HepG2 (cell line): ENCODE measurements around the gene HOTAIR. TPM values are rescaled to one million over a fixed set of nuclear protein-coding genes. Genes with fewer than 3 reads are reported as not detected.

Experiments used
- ATAC-seq: fragments of 200-7000 bp; cut with Tn5 transposase; 3 replicates; pipeline ENCODE4 v1.9.1; 2020; ENCODE audit warnings: mild to moderate bottlenecking, moderate library complexity
- BruUV-seq: library from RNA; stranded (reverse); fragments of 400-500 nt; replicated peaks from 2 replicates; lab custom pipeline; 2021; lab: Mats Ljungman, UMichigan
- CTCF ChIA-PET: fragments of 300-600 bp; formaldehyde crosslinking; extraction: SDS; loops from one replicate; lab custom pipeline; 2021; ENCODE audit warnings: low total read pairs, inconsistent platforms, low intra/inter-chr PET ratio; lab: Yijun Ruan, JAX
- POLR2A ChIA-PET: fragments of 350-600 bp; sonication (Branson Sonifier 250); formaldehyde crosslinking; loops from one replicate; lab custom pipeline; 2020; ENCODE audit warnings: antibody characterized with exemption, inconsistent platforms; lab: Yijun Ruan, JAX
- DNase-seq: peaks from one replicate; pipeline ENCODE4 v3.0.0-alpha.2; 2015; ENCODE audit warnings: low spot score
- FAIRE-seq: peaks from 3 replicates; lab custom pipeline; 2011; peaks lifted over from hg19 to GRCh38; lab: Jason Lieb, UNC
- H2AFZ ChIP-seq: one replicate; pipeline ENCODE4 v1.6.1; 2011; ENCODE audit warnings: low read length, inconsistent platforms
- H3K27ac ChIP-seq: fragments of 300-600 bp; 3 replicates; pipeline ENCODE4 v1.8.0; 2011; ENCODE audit warnings: mixed run types, mild to moderate bottlenecking, mixed read lengths, low read length, inconsistent platforms; ENCODE audit not compliant: insufficient read depth; ENCODE audit errors: extremely low read length
- H3K27me3 ChIP-seq, 2 experiments: fragments of 200-600 bp in 1 of 2; 2 replicates in 1 of 2; 3 replicates in 1 of 2; pipeline versions ENCODE4 v1.6.0 to v1.8.0; 2011; ENCODE audit warnings: low read length in 2 of 2, mild to moderate bottlenecking in 2 of 2, moderate library complexity in 2 of 2, inconsistent platforms in 1 of 2; ENCODE audit not compliant: insufficient read depth in 2 of 2, control insufficient read depth in 1 of 2
- H3K36me3 ChIP-seq, 2 experiments: fragments of 200-600 bp in 1 of 2; replicated peaks in 1 of 2; 2 replicates in 1 of 2; 3 replicates in 1 of 2; pipeline versions ENCODE4 v1.5.1 to v1.8.0; 2011; ENCODE audit warnings: low read length in 2 of 2, inconsistent platforms in 1 of 2; ENCODE audit not compliant: insufficient read depth in 2 of 2, control insufficient read depth in 1 of 2
- H3K4me1 ChIP-seq: 2 replicates; pipeline ENCODE4 v1.5.1; 2012; ENCODE audit warnings: low read length, inconsistent platforms; ENCODE audit not compliant: insufficient read depth
- H3K4me2 ChIP-seq: 2 replicates; pipeline ENCODE4 v1.6.0; 2011; ENCODE audit warnings: low read depth, low read length, inconsistent platforms
- H3K4me3 ChIP-seq, 3 experiments: fragments of 200-600 bp in 1 of 3; sonication (generic), shearing (Covaris generic) in 1 of 3; replicated peaks in 1 of 3; 2 replicates each; pipeline ENCODE4 v1.5.1; 2011 to 2016; ENCODE audit warnings: low read length in 3 of 3, inconsistent platforms in 2 of 3, low read depth in 2 of 3, mild to moderate bottlenecking in 2 of 3, control low read depth in 1 of 3, mixed read lengths in 1 of 3; ENCODE audit not compliant: insufficient read depth in 1 of 3
- H3K79me2 ChIP-seq: one replicate; pipeline ENCODE4 v1.6.1; 2011; ENCODE audit warnings: low read length, inconsistent platforms; ENCODE audit not compliant: insufficient read depth
- H3K9ac ChIP-seq: 2 replicates; pipeline ENCODE4 v1.6.0; 2011; ENCODE audit warnings: mild to moderate bottlenecking, low read depth, low read length, inconsistent platforms; ENCODE audit not compliant: insufficient read depth
- H3K9me3 ChIP-seq: 2 replicates; pipeline ENCODE4 v1.5.1; 2012; ENCODE audit warnings: mild to moderate bottlenecking, low read length
- H4K20me1 ChIP-seq: 2 replicates; pipeline ENCODE4 v1.6.0; 2011; ENCODE audit warnings: inconsistent platforms, mild to moderate bottlenecking, low read length, moderate library complexity; ENCODE audit not compliant: insufficient read depth
- CEBPZ ChIP-seq: IDR thresholded peaks from 2 replicates; pipeline ENCODE4 v1.6.1; 2012; ENCODE audit warnings: low read length, improper control_type of control experiment
- DNMT1 ChIP-seq: sonication (generic); formaldehyde crosslinking; IDR thresholded peaks from 2 replicates; pipeline ENCODE4 v1.5.1; 2020; ENCODE audit warnings: mild to moderate bottlenecking, missing genetic modification reagents
- ETV6 ChIP-seq: sonication (generic); formaldehyde crosslinking; conservative IDR thresholded peaks from 2 replicates; pipeline ENCODE4 v1.4.0; 2020; ENCODE audit warnings: missing genetic modification reagents
- MBD4 ChIP-seq: IDR thresholded peaks from 2 replicates; pipeline ENCODE4 v1.6.1; 2012; ENCODE audit warnings: low read length, inconsistent platforms, borderline replicate concordance
- NFYC ChIP-seq: IDR thresholded peaks from 2 replicates; pipeline ENCODE4 v1.6.1; 2016; ENCODE audit warnings: missing genetic modification reagents, missing compliant biosample characterization
- RORA ChIP-seq: sonication (generic); formaldehyde crosslinking; IDR thresholded peaks from 2 replicates; pipeline ENCODE4 v1.5.0; 2020; ENCODE audit warnings: mild to moderate bottlenecking, missing genetic modification reagents, moderate library complexity
- SETDB1 ChIP-seq: sonication (generic); formaldehyde crosslinking; IDR thresholded peaks from 2 replicates; pipeline ENCODE4 v1.5.1; 2020; ENCODE audit warnings: missing genetic modification reagents, mild to moderate bottlenecking, borderline replicate concordance
- YEATS4 ChIP-seq: sonication (generic); formaldehyde crosslinking; IDR thresholded peaks from 2 replicates; pipeline ENCODE4 v1.4.0; 2020; ENCODE audit warnings: missing genetic modification reagents, borderline replicate concordance
- ZKSCAN5 ChIP-seq: sonication (generic); formaldehyde crosslinking; IDR thresholded peaks from 2 replicates; pipeline ENCODE4 v1.5.1; 2020; ENCODE audit warnings: mild to moderate bottlenecking, missing genetic modification reagents
- ZNF557 ChIP-seq: sonication (generic); formaldehyde crosslinking; IDR thresholded peaks from 2 replicates; pipeline ENCODE4 v1.4.0; 2020; ENCODE audit warnings: missing genetic modification reagents
- ZNF746 ChIP-seq: sonication (generic); formaldehyde crosslinking; IDR thresholded peaks from 2 replicates; pipeline ENCODE4 v1.8.0; 2022; ENCODE audit warnings: mild to moderate bottlenecking, missing genetic modification reagents
- ZNF75D ChIP-seq: sonication (generic); formaldehyde crosslinking; IDR thresholded peaks from 2 replicates; pipeline ENCODE4 v1.8.1; 2023; ENCODE audit warnings: missing genetic modification reagents, mild to moderate bottlenecking, borderline replicate concordance
- whole genome bisulfite sequencing: methylation state at CpG from one replicate; pipeline ENCODE4 v1.1.6; 2017; ENCODE audit warnings: low lambda C conversion rate; 5-methylcytosine and 5-hydroxymethylcytosine counted together
- in situ Hi-C: cut with HindIII; loops from 2 replicates; pipeline ENCODE4 v1.10.0; 2017; ENCODE audit warnings: low pct_unique_long_range_greater_than_20kb; ENCODE audit not compliant: extremely low pct_ligation_motif_present
- intact Hi-C: fragments of 100-400 bp; cut with micrococcal nuclease; formaldehyde crosslinking; loops from one replicate; pipeline ENCODE4 v1.10.0; 2022; ENCODE audit not compliant: unreplicated experiment
- polyA plus RNA-seq, 8 experiments: library from polyadenylated mRNA; depleted of rRNA in 3 of 8; stranded (reverse) in 7 of 8; unstranded in 1 of 8; fragments of >200 nt; fragmentation: Illumina TruSeq in 4 of 8; extraction: Trizol in 4 of 8; gene quantifications; 2 replicates each; pipeline versions ENCODE4 v1.2.1 to v1.2.3, GENCODE V29; 2011 to 2016; ENCODE audit warnings: low read depth in 4 of 8, missing spikeins in 1 of 8, mixed read lengths in 1 of 8; ENCODE audit not compliant: insufficient read depth in 1 of 8
- total RNA-seq, 5 experiments: library from RNA; depleted of rRNA; stranded (reverse); fragments of >200 nt; fragmentation: Illumina TruSeq; extraction: Trizol; gene quantifications; 2 replicates each; pipeline ENCODE4 v1.2.3, GENCODE V29; 2016; ENCODE audit warnings: low read depth in 1 of 5

The HOTAIR gene
- total and polyA plus RNA-seq, 2 of the 13 experiments (the other 11 are each of a cell fraction or from before 2014, with no cell fraction given), result not detected

- no peak for TF ChIP-seq ZKSCAN5
- no peak for TF ChIP-seq DNMT1
- TF ChIP-seq ZNF746, result no peak
- no peak for TF ChIP-seq MBD4
- TF ChIP-seq RORA (CRISPR knock-in tag), result no peak
- no peak for TF ChIP-seq NFYC (CRISPR knock-in tag)
- TF ChIP-seq YEATS4, result no peak
- TF ChIP-seq ZNF557 (CRISPR knock-in tag), result no peak
- no peak for TF ChIP-seq CEBPZ
- TF ChIP-seq ZNF75D (CRISPR knock-in tag), result no peak
- TF ChIP-seq SETDB1, result no peak
- no peak for TF ChIP-seq ETV6 (CRISPR knock-in tag)
- ATAC-seq, result no peak
- 35% methylated on average over 4 of the region's 4 CpGs for WGBS
- H3K27me3 ChIP-seq, result peaks cover 6 to 95% of the 10 kb centered on the region in 2 experiments; a peak in 4 of 5 replicates
- no peak overlapping the region for H3K27ac ChIP-seq
- H4K20me1 ChIP-seq, result no peaks in the 10 kb centered on the region
- no peaks in the 10 kb centered on the region for H3K36me3 ChIP-seq
- no peak overlapping the region for H3K9ac ChIP-seq
- H3K4me3 ChIP-seq, result no peak overlapping the region
- no peak for DNase-seq
- BruUV-seq, result no TSS peak
- ChIA-PET CTCF (no interaction called here), POLR2A (no interaction called here)
- H3K9me3 ChIP-seq, result no peaks in the 10 kb centered on the region
- FAIRE-seq, result no peak
- no peaks in the 10 kb centered on the region for H3K79me2 ChIP-seq
- H3K4me2 ChIP-seq, result no peak overlapping the region
- in situ Hi-C loops (loop anchor here (25.0 kb wide), 1 partner anchor 145 kb away; no protein-coding TSS in a partner anchor), intact Hi-C loops (no loop called here)
- no peaks in the 10 kb centered on the region for H3K4me1 ChIP-seq
- no peak overlapping the region for H2AFZ ChIP-seq
These were observed 42.7 kb downstream of the HOTAIR start for GRCh38 chr12:53931844-53932581.
